NCI-H128 (cell line): ENCODE results near the gene C1QTNF9.
"Not testable (repeated sequence)": the region's sequence is repeated elsewhere in the genome, so short reads cannot be mapped to it uniquely, and the experiment has no call there.

Experiments
- DNase-seq: peaks from one replicate; lab custom pipeline; 2025; ENCODE audit not compliant: unreplicated experiment; lab: John Stamatoyannopoulos, UW

C1QTNF9 gene, protein sequence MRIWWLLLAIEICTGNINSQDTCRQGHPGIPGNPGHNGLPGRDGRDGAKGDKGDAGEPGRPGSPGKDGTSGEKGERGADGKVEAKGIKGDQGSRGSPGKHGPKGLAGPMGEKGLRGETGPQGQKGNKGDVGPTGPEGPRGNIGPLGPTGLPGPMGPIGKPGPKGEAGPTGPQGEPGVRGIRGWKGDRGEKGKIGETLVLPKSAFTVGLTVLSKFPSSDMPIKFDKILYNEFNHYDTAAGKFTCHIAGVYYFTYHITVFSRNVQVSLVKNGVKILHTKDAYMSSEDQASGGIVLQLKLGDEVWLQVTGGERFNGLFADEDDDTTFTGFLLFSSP

DNA sequence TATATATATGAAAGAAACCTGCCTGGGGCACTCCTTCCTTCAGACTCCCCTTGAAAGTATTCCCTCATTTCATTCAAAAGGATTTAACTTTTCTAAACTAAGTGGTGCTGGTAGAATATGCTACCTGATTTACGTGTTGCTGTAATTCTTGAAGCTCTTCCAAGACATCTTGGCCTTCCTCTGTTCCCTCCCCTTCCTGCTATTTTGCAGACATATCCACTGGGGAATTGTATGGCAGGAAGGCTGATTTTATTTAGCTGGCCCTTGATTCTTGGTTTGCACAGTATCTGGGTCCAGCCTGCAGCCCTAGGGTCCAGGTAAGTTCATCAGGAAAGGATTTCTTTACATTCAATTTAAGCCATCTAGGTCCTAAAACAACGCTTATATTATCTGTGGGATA lies at the start of gene C1QTNF9:
Gene C1QTNF9 (plus strand): TSS at position 281 of the 400 bp plus-strand sequence. CDS start 6,424 bp downstream, outside the sequence.
- DNase-seq, result not testable (repeated sequence)

DNA sequence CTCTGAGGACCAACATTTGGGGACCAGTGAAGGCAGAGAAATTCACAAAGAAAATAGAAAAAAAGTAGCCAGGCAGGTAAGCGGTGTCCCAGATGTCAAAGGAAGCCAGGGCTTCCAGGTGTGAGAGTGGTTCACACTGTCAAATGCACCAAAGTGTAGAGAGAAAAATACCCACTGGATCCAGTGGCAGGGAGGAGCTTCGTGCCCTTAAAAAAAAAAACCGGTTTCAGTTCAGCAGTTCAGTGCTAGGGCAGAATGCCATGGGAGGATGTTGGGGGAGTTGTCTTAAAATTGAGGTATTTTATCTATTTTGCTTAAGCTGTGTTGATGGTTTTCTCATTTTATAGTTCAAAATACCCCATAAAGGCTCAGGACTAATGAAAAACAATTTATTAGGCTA lies 47.8 kb upstream of the C1QTNF9 start:
- DNase-seq, result no peak

DNA sequence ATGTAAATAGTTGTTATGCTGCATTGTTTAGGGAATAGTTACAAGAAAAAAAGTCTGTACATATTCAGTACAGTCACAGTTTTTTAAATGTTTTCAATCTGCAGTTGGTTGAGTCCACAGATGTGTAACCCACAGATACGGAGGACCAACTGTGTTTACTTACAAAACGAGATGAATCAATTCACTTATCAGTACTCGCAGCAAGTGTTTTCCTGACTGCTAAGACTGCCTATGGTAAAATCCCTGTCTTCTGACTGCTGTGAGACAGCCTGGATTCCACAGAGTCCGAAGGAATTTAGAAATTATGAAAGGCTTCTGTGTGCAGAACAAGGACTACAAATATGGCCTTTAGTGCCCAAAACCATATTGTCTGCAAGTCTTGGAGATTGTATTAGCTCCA lies 45.7 kb upstream of the C1QTNF9 start:
- no peak for DNase-seq

DNA sequence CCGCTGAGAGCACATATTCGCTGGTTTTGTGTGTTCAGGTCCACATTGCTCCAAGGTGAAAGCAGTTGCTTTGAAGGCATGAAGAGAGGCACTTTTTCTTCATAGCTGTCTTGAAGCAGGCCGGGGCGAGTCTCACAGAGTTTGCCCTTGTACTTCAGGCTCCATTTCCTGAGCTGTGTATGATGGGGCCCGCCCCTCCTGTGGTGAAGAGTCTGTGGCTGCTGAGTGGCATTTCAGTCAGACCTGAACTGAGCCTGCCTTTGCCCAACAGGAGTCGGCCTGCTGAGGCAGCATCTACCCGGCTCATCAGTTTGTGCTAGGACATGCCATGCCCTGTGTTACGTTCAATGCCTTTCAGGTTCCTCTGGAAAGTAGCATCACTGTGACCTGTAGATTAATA lies 44.4 kb upstream of the C1QTNF9 start:
- DNase-seq, result no peak

DNA sequence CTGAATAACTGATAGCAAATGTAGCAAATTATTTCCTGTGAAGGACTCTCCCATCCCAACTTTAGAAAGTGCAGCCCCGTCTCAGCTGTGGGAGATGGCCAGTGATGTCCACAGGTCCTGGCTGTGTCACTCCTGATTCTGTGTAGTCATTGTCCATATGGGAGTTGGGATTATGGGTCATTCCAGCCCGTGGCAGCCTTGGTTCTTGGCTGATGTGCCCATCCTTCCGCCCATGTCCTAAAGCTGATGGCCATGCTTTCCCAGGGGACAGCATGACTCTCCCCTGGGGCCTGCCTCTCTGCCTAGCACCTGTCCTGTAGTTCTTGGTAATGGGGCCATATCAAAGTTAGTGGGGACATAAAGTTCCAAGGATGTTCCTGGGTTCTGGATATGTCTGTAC lies 43.9 kb upstream of the C1QTNF9 start:
- no peak for DNase-seq

DNA sequence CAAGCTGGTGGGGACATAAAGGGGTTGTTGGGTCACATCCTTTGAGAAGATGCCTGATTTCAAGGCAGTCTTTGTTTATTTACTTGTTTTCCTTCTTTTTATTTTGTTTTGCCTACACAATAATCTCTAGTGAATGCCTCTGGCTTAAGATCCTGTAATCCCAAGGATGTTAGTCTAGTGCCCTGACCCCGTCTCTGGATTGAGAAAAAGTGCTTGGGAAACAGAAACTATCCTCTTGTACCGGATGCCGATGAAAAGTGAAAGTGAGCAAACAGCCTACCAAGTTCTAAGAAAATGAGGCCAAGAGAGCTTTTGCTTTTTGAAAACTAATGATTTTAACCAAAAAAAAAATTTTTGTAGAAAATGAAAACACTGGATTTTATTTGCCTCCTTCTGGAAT lies 42.1 kb upstream of the C1QTNF9 start:
- no peak for DNase-seq

DNA sequence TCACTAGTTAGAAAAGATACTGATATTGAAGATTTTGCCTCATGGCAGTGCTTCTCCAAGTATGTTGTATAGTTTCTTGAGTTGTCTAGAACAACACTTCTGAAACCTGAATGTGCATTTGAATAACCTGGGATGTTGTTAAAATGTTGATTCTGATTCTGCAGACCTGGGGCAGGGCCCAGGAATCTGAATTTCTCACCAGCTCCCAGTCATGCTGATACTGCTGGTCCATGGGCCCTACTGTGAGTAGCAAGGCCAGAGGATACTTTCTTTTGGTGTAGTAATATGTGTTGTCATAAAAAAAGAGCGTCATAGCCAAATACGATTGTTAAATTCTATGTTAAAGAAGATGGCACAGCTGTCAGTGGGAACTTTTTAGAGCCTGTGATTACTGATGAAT lies 41.6 kb upstream of the C1QTNF9 start:
- no peak for DNase-seq

DNA sequence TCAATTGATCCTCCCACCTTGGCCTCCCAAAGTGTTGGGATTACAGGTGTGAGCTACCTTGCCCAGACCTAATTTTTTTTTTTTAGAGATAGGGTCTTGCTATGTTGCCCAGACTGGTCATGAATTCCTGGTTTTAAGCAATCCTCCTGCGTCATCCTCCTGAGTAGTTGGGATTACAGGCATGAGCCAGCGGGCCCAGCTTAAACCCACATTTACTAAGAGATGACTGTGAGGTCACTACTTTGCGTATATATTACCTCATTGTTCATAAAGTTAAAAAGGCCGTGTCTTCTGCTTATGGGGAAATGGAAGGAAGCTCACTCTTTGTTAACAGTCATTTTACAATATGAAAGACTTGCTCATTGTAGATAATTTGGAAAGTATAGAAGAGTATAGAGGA lies 39.6 kb upstream of the C1QTNF9 start:
- DNase-seq, result no peak

DNA sequence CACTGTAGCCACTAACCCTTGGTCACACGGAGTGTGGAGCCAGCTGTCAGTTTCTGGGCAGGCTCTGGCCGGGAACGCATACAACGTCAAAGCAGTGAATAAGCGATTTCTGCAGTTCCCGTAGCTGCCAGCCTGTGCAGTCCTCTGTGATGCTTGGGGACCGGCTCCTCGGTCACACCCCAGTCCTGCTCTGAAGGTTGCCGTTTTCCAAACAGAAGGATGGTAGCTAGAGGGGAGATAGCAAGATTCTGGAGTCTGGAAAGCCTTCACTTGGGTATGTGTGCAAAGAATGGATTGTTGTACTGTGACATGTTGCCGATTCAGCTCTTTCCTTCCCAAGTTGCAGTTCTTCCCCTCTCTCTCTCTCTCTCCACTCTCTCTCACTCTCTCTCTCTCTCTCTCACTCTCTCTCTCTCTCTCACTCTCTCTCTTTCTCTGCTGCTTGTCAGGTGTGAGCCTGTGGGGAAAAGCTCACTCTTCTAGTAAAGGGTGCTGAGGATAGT lies 38.7 kb upstream of the C1QTNF9 start:
- no peak for DNase-seq

DNA sequence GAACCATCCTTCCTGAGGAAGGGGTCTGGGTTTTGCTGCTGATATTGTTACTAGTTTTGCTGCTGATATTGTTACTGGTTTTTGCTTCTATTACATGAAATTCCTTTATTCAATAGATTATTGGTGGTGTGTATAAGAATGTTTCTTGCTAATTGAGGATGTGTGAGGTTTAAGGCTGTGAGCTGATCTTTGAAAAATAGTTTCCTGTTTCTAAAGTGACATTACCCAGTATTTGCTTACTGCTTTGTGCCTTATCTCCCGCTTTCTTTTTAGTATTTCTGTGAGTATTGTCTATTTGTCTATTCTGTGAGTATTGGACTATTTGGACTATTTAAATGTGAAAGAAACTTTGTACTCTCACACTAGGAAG lies 38.2 kb upstream of the C1QTNF9 start:
- no peak for DNase-seq

DNA sequence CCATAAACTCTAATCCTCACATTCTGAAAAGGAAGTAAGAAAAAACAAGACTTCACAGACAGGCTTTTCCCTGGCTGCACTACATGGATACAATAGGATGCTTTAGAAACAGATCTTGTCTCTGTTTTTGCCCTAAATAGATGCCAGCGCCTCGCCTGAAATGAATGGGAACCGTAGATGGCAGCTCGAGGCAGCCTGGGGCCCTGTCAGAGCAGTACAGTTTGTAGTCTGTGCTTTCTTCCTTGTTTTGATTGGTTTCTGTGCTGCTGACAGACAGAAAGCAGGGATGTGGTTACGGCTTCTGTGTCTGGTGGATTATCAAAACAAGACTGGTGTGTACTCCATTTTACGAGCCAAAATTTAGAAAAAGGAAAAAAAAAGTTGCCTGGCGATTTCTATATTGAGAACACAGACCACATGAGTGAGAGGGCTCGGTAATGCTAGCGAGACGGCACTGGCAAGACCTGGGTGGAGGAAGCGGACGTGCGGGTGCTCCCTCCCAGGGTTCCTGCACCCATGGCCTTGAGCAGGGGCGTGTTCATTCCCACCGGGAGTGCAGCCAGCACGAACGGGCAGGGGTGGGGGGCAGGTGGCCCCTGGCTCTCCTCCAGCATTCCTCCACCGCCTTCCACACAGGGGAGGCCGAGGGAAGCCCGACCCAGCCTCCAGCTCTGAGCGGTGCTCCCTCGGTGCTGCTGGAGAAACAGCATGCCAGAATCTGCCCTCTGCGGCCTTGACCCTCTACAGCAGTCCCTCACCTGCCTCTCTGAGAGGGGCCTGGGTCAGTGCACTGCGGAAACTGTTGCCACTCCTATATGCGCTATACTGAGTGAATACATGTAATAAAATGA lies 37.6 kb upstream of the C1QTNF9 start:
- no peak for DNase-seq

DNA sequence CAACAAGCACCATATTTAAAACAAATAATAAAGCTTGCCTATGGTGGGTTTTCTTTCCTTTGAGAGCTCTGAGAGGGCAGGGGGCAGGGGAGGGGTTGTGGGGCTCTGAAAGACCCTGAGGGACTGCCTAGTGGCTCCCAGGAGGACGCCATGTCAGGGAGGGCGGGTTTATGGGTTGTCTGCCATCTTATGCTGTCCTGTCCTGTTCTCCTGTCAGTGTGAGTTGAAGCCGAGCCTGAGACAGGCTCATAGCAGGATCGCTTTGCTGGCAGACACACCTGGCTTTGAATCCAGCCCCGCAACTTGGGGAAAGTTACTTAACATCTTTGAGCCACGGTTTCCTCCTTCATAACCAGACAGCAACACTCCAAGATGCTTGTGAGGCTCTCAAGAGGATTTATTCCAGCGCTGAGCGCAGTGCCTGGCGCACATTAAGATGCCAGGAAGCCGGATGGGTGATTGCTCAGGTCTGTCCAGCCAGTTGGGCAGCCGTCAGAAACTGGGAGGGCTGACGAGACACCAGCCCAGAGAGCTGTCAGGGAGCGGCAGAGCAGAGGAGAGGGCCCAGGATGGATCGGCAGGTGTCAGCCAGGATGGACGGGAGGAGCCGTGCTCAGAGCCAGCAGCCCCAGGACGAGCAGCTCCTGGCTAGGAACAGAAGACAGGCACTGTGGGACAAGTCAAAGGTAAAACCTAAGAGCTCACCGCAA lies 36.8 kb upstream of the C1QTNF9 start:
- no peak for DNase-seq

DNA sequence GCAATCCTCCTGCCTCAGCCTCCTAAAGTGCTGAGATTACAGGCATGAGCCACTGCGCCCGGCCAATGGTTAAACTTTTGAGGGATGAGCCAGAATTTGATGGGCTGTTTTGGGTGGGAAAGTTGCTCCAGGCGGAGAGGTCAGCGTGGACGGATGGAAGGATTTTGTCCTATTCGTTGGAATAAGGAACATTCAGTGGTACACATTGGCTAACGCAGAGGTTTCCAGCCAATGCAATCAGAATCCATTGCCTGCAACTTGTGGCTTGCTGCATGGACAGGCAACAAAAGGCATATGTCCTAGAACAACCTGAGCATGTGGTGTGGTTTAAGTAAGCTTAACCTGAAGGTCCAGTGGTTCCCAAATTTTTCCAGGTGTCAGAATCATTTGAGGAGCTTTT lies 35.5 kb upstream of the C1QTNF9 start:
- no peak for DNase-seq

DNA sequence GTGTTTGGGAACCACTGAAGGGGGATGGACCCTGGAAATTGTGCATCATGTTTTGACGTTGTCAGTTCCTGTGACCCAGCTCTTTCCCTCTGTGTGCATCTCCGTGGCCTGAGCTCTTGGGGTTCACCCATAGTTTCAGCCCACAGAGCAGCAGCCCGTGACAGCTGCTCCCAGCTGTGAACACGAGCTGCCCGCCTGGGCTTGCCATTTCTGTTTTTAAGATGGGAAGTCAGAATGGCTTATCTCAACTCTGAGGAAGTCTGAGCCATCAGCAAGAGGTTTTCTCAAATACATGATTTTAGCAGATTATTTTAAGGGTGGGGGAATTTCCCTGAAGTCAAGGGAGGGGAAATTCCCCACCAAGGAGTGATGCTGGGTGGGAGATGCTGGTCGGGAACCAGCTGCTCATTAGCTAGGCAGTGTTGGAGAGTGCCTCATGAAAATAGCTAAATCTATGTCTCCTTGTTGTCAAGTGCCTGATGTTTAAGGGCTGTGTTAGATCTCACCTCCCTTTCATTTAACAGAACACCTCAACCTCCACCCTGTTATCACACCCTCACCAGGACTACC lies 34.8 kb upstream of the C1QTNF9 start:
- no peak for DNase-seq

DNA sequence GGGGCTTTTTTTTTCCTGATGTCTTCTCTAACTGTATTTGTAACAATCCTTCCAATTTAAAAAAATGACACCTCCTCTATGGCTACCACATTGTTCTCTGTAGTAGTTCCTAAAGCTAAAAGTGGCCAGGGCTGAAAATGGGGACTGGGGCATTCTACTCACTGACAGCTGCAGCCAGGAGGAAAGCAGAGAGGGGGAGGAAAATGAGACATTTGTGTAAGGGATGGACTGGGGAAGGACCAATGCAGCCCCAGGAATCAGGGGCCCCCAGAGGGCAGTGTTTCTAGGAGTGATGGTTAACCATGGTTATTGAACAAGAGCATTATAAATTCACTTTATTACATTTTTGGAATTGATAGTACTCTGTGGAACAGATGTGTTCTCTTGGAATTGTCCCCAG lies 34.3 kb upstream of the C1QTNF9 start:
- no peak for DNase-seq

DNA sequence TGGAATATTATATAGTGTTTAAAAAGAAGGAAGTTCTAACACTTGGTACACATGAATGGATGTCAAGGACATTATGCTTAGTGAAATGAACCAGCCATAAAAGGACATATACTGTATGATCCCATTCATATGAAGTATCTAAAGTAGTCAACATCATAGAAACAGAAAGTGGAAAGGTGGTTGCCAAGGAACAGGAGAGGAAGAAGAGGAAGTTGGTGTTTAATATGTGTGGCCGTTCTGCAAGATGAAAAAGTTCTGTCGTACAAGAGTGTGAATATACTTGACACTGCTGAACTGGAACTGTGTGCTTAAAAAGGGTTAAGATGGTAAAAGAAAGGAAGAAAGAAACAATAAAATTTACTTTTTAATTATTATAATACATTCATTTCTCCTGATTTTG lies 33.1 kb upstream of the C1QTNF9 start:
- DNase-seq, result no peak

DNA sequence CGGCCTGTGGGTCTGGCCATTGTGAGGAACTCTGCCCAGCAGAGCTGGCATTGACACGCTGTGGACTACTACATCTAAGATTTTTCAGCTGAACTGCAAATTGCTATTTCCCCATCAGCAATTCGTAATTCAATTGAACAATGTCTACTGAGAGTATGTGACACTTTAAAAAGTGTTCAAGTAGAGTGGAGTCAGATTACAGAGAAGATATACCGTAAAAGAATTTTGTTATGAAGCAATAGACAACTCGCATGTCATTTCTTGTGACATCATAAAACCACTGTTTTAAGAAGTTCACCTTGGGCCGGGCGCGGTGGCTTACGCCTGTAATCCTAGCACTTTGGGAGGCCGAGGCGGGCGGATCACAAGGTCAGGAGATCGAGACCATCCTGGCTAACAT lies 32.5 kb upstream of the C1QTNF9 start:
- DNase-seq, result no peak

DNA sequence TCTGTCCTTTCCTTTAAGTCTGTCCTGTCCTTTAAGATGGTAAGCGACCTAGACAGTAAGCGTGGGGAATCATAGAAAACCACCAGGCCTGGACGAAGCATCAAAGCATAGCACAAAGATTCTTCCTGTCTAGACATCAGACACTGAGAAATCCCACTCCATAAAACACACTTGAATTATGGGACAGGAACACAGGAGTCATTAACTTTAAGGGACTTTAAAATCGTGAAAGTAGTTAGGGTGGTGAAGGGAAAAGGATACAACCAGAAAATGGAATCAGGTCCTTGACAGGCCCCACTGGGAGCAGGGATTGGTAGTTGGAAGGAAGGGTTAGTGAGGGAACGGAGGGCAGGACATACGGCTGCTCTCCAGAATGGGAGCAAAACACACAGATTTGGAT lies 31.6 kb upstream of the C1QTNF9 start:
- no peak for DNase-seq

DNA sequence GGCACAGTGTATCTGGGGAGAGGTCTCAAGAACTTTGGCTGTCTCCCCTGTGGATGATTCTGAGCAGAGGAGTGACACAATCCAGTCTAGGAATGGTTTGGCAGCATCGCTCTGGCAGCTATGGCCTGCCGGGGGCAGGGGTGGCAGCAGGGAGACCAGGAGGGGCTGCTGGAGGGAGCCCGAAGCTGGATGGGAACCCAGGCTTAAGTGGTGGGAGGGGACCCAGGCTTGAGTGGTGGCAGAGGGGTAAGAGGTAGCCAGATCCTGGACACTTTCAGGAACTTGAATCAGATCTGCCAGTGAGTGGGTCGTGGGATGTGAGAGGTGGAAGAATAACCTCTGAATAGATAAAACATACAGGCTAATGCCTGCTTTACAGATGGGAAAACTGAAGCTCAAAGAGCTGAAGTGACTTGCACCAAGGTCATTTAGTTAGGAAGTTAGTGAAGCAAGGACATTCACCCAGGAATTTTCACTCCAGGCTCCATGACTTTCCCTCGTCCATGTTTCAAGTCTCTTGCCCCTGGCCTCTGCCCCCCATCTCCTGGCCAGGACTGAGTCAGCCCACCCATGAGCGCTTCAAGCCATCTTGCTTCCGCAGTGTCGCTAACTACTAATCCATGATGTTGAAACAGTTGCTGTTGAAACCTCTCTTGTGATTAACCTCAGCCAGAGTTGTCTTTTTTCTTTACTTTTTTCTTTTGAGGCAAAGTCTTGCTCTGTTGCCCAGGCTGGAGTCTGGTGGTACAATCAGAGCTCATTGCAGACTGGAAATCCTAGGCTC lies 29.9 kb upstream of the C1QTNF9 start:
- no peak for DNase-seq

DNA sequence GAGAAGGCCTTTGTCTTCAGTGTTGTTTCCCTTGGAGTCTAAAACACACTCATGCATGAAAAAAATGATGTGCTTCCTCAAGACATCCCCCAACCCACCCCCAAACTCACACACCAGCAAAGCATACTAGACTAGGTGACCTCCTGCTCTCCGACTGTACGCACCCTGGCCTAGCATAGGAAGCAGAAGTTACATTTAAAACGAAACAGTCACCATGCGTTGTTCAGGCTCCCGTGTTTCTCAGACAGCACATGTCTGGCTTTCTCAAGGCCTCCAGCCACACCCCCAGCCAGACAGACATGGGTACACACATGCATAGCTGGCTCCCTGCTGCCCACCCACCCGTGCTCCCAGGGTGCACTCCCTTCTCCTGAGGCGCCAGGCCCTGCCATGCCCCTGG lies 28.7 kb upstream of the C1QTNF9 start:
- no peak for DNase-seq
